ENCODE measurements around the gene KRT78.

KRT78 gene

GRCh38 chr12:52846356-52846970, 2.3 kb downstream of the KRT78 start:
- Histone ChIP-seq H3K9me3 (ENCODE audit: insufficient read depth, low read depth, low read length) (no peaks in the 10 kb centered on the region), H3K4me2 (ENCODE audit: low read depth, low read length, poor library complexity, severe bottlenecking) (no peak overlapping the region), H3K4me1 (ENCODE audit: insufficient read depth, low read length, poor library complexity, severe bottlenecking) (no peaks in the 10 kb centered on the region), H3F3A (ENCODE audit: low read depth) (no peaks in the 10 kb centered on the region), H3K27me3 (ENCODE audit: insufficient read depth, low read length, poor library complexity, severe bottlenecking) (no peaks in the 10 kb centered on the region), H3K4me3 (ENCODE audit: low read length, poor library complexity, severe bottlenecking) (no peak overlapping the region), H3K9me2 (replicated peaks; ENCODE audit: low read depth, low read length) (no peaks in the 10 kb centered on the region), H3K36me3 (ENCODE audit: insufficient read depth, low read length) (no peaks in the 10 kb centered on the region), H2AFZ (ENCODE audit: low read length) (no peak overlapping the region), H3K9ac (ENCODE audit: low read depth, low read length, poor library complexity, severe bottlenecking) (no peak overlapping the region), H4K20me1 (ENCODE audit: insufficient read depth, low read length, poor library complexity, severe bottlenecking) (no peaks in the 10 kb centered on the region), H3K79me2 (ENCODE audit: insufficient read depth, low read length) (no peaks in the 10 kb centered on the region)
- TF ChIP-seq CTCF (conservative IDR thresholded peaks at IDR 0.05; ENCODE audit: low read length) (no peak), EZH2phosphoT487 (IDR thresholded peaks at IDR 0.05; ENCODE audit: borderline replicate concordance) (no peak)

GRCh38 chr12:52845946-52846345, 2.8 kb downstream of the KRT78 start:
- Histone ChIP-seq H3K9me3 (ENCODE audit: insufficient read depth, low read depth, low read length) (no peaks in the 10 kb centered on the region), H3K4me2 (ENCODE audit: low read depth, low read length, poor library complexity, severe bottlenecking) (no peak overlapping the region), H3K9me2 (replicated peaks; ENCODE audit: low read depth, low read length) (no peaks in the 10 kb centered on the region), H2AFZ (ENCODE audit: low read length) (no peak overlapping the region), H3K27me3 (ENCODE audit: insufficient read depth, low read length, poor library complexity, severe bottlenecking) (no peaks in the 10 kb centered on the region), H3K9ac (ENCODE audit: low read depth, low read length, poor library complexity, severe bottlenecking) (no peak overlapping the region), H3K4me3 (ENCODE audit: low read length, poor library complexity, severe bottlenecking) (no peak overlapping the region), H3K79me2 (ENCODE audit: insufficient read depth, low read length) (no peaks in the 10 kb centered on the region), H3F3A (ENCODE audit: low read depth) (no peaks in the 10 kb centered on the region), H3K36me3 (ENCODE audit: insufficient read depth, low read length) (no peaks in the 10 kb centered on the region), H4K20me1 (ENCODE audit: insufficient read depth, low read length, poor library complexity, severe bottlenecking) (no peaks in the 10 kb centered on the region), H3K4me1 (ENCODE audit: insufficient read depth, low read length, poor library complexity, severe bottlenecking) (no peaks in the 10 kb centered on the region)
- no peak for TF ChIP-seq CTCF (conservative IDR thresholded peaks at IDR 0.05; ENCODE audit: low read length)
- TF ChIP-seq EZH2phosphoT487 (IDR thresholded peaks at IDR 0.05; ENCODE audit: borderline replicate concordance): no peak

- Histone ChIP-seq H3K4me3 (ENCODE audit: low read length, poor library complexity, severe bottlenecking) (no peak overlapping the region), H3K9me3 (ENCODE audit: insufficient read depth, low read depth, low read length) (no peaks in the 10 kb centered on the region), H3K79me2 (ENCODE audit: insufficient read depth, low read length) (no peaks in the 10 kb centered on the region), H3K9ac (ENCODE audit: low read depth, low read length, poor library complexity, severe bottlenecking) (no peak overlapping the region), H2AFZ (ENCODE audit: low read length) (no peak overlapping the region), H3K36me3 (ENCODE audit: insufficient read depth, low read length) (no peaks in the 10 kb centered on the region), H3K4me1 (ENCODE audit: insufficient read depth, low read length, poor library complexity, severe bottlenecking) (no peaks in the 10 kb centered on the region), H4K20me1 (ENCODE audit: insufficient read depth, low read length, poor library complexity, severe bottlenecking) (no peaks in the 10 kb centered on the region), H3K4me2 (ENCODE audit: low read depth, low read length, poor library complexity, severe bottlenecking) (no peak overlapping the region), H3K27me3 (ENCODE audit: insufficient read depth, low read length, poor library complexity, severe bottlenecking) (no peaks in the 10 kb centered on the region), H3F3A (ENCODE audit: low read depth) (no peaks in the 10 kb centered on the region), H3K9me2 (replicated peaks; ENCODE audit: low read depth, low read length) (no peaks in the 10 kb centered on the region)
- TF ChIP-seq EZH2phosphoT487 (IDR thresholded peaks at IDR 0.05; ENCODE audit: borderline replicate concordance): no peak
These were observed 4.4 kb downstream of the KRT78 start for GRCh38 chr12:52844386-52844785.
